ENCODE measurements around the gene SPEG.

DNA sequence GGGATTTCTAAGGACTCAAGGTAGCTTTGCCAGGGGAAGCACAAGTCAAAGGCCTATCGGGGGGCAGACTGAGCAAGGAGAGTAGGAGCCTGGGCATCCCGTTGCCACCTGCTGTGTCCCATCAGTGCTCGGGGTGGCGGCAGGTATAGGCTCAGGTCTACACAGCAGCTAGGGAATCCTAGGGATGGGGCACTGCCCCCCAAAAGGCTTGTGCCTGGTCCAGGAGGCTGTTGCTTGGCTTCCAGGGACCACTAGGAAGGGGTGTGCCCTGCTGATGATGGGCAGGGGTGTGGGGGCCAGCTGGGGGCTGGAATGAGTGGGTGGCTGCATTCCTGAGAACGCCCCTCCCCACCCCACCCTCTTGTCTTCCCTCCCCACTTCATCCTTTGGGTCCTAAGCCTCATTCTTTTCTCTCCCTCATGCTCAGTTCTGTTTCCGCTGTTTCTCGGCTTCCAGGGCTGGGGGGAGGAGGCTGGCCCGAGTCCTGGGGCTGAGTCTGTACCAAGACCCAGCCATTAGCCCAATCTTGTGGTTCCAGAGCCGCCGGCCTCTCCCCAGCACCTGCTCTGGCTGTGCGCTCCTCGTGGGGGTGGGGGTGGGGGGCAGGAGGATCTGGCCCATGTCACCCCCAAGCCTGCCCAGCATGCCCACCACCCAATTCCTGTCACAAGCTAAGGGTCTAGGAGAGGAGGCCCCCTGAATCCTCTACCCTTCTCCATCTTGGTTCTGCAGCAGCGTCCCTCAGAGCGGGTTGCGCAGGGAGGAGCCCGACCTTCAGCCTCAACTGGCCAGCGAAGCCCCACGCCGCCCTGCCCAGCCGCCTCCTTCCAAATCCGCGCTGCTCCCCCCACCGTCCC, 12.8 kb downstream of the SPEG start:
- TF ChIP-seq KDM1A (CRISPR knock-in tag; IDR thresholded peaks at IDR 0.05) = no peak
- TF ChIP-seq PAF1 (CRISPR knock-in tag; IDR thresholded peaks at IDR 0.05) = no peak
- no peak for TF ChIP-seq ZNF263 (CRISPR knock-in tag; IDR thresholded peaks at IDR 0.05)
- TF ChIP-seq CHD2 (IDR thresholded peaks at IDR 0.05; ENCODE audit: low read depth, low read length) = no peak
- TF ChIP-seq, protein P1, sequence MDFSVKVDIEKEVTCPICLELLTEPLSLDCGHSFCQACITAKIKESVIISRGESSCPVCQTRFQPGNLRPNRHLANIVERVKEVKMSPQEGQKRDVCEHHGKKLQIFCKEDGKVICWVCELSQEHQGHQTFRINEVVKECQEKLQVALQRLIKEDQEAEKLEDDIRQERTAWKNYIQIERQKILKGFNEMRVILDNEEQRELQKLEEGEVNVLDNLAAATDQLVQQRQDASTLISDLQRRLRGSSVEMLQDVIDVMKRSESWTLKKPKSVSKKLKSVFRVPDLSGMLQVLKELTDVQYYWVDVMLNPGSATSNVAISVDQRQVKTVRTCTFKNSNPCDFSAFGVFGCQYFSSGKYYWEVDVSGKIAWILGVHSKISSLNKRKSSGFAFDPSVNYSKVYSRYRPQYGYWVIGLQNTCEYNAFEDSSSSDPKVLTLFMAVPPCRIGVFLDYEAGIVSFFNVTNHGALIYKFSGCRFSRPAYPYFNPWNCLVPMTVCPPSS (IDR thresholded peaks at IDR 0.05) = no peak
- TF ChIP-seq ZSCAN20 (CRISPR knock-in tag; IDR thresholded peaks at IDR 0.05; ENCODE audit: borderline replicate concordance) = no peak
- no peak for TF ChIP-seq ATF1 (CRISPR knock-in tag; IDR thresholded peaks at IDR 0.05)
- TF ChIP-seq, protein P2, sequence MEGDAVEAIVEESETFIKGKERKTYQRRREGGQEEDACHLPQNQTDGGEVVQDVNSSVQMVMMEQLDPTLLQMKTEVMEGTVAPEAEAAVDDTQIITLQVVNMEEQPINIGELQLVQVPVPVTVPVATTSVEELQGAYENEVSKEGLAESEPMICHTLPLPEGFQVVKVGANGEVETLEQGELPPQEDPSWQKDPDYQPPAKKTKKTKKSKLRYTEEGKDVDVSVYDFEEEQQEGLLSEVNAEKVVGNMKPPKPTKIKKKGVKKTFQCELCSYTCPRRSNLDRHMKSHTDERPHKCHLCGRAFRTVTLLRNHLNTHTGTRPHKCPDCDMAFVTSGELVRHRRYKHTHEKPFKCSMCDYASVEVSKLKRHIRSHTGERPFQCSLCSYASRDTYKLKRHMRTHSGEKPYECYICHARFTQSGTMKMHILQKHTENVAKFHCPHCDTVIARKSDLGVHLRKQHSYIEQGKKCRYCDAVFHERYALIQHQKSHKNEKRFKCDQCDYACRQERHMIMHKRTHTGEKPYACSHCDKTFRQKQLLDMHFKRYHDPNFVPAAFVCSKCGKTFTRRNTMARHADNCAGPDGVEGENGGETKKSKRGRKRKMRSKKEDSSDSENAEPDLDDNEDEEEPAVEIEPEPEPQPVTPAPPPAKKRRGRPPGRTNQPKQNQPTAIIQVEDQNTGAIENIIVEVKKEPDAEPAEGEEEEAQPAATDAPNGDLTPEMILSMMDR (CRISPR knock-in tag; IDR thresholded peaks at IDR 0.05) = no peak
- TF ChIP-seq U2AF2 (IDR thresholded peaks at IDR 0.05; ENCODE audit: low read depth, low read length) = no peak
- TF ChIP-seq POLR2A (IDR thresholded peaks at IDR 0.05; ENCODE audit: insufficient read depth in 1 of 2, low read depth in 2 of 2, low read length in 2 of 2) = no peak
